CMK (cell line): ENCODE measurements around the gene RNF103.

Experiments
- DNase-seq: peaks from one replicate; pipeline ENCODE4 v3.0.0-alpha.2; 2010; ENCODE audit warnings: low read depth

The RNF103 gene

DNA sequence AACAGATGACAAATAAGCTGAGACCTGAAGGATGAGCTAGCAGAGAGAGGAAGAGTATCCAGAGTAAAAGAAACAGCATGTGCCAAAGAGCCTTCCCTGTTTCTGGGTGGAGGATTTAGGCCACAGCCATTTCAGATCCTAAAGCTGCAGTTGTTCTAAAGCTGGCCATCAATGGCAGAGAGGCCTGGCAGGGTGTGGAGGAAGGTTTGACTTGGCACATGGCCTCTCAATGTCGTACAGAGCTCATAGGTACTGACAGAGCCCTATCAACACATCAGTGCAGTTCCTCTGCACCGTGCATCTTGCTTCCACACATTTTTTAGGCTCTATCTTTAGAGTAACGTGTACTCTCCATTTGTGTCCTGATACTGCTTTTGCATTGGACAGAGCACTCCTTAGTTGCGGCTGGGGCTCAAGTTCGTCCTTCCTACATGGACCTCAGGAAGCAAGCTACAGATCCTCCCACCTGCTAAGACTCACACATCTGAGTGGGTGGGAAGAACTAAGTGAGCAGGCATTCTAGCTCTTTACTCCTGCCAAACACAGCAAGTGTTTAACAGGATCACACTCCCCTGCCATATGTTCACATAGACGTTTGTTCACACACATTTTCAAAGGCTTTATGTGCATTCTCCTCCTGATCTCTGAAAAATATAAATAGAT is 57.4 kb downstream of the RNF103 start:
- DNase-seq, result no peak

DNA sequence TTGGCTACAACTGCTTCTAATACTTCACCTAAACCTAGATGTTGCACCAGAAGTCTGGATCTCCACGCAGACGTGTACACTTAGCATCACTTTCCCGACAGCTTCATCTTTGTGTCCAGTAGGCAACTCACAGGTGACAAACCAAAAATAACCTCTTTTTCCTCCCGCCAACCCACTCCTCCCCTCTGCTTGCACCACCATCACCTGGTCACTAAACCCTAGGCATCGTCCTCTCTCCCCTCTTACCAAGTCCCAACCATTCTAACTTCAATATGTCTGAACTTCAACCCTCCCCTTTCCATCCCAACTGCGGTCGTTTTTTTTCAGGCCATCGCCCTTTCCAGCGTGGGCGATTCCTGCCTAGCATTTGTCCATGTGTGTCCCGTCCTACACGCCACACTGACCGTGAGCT is 60.0 kb downstream of the RNF103 start:
- DNase-seq, result no peak

DNA sequence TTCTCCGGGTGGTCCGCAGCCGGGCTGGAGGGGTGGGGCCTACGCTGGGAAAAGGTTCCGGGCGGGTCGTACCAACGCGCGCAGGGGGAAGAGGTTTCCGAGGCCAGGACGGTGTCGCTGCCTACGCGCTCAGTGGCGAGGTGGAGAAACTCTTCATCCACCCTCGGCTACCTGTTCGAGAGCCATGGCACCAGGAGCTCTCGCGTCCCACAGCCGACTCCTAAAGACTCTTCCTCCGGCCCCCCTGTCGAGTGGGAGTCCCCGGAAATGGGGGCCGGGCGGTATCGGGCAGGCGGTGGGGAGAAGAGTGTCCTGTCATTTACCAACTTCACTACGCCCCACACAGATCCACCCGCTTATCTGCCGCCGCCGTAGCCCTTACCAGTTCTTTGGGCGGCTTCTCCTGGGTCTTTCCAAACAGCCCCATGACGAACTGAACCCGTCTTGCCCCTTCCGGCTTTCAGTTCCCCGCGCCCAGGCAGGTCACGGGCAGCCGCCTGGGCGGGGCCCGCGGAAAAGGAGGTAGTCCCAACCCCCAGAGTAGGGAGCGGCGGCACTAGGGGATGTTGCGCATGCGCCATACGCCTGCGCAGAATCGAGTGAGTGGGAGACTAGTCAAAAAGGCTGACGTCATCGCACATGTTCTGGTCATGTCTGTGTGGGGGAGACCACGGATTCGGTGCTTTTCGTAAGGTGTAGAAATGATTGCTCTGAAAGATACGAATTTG is 60.6 kb downstream of the RNF103 start, which contains the start of gene CHMP3:
Gene CHMP3, minus strand, starts transcription at position 522 of the 728 bp plus-strand sequence. Its CDS starts 95 bp downstream, at position 427.
- DNase-seq, result peak; percentile 91

DNA sequence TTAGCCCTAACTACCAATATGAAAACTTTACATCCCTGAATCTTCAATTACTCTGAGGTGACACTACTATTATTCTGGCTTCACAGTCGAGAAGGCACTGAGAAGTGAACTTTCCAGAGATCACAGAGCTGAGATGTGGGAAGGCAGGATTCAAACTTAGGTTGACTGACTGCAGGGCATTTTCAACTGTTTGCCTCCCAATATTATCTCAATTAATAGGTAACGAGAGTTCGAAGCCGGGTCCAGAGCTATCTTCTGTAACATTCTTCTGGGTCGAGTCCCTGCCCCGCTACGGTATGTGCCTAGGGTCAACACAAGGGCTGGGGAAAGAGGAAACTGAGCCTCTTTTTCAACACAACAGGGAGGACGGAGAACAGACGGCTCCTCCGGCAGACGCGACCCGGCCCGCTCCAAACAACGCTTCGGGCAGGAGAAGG is 61.2 kb downstream of the RNF103 start:
- no peak for DNase-seq

DNA sequence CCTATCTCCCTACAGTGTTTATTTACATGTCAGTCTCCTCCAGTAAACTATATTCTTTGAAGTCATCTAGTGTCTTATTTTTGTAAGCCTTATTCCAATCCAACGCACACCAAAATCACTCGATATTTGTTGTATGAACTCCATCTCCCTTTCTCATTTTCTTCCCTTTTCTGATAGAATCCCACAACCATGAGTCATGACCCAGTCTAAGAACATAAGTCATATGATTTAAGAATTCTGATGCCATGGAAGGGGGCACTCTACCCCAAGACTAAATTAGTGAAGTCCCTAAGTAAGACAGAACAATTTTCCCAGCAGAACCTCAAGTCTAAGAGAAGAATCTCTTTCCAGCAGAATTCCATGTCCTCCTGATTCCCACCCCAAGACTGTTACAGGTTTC is 65.8 kb downstream of the RNF103 start:
- no peak for DNase-seq

DNA sequence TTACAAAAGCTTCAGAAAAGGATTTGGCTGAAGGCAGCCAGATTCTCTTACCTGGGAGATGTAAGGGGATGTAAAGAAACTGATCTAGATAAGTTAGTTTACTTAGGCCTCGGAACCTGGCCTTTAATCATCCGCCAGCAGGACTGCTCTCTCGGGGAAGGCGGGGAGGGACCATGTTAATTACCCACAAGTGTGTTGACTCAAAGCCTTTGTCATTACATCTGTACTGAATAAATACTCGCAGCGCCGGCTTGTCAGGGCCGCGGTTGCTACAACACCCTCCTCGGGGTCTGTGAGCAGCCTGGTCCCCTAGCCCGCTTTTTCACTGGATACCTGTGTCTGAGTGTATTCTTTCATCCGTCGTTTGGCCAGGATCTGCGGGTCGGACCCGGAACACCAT is 67.2 kb downstream of the RNF103 start:
- DNase-seq, result no peak
